ENCODE data around the gene CHDH. TPM values are rescaled to one million over a fixed set of nuclear protein-coding genes. Genes with fewer than 3 reads are reported as not detected.
A peak's percentile ranks its signal among the peaks of the same experiment; 100 is the strongest.

Gene CHDH
- total and polyA plus RNA-seq, 9 donors, result 0.85 to 7.0 (median 4.1) TPM

GRCh38 chr3:53823956-53824657 is 22.1 kb downstream of the CHDH start:
- DNase-seq, result no peak
- no peak for TF ChIP-seq POLR2A (IDR thresholded peaks at IDR 0.05)
- no peak for TF ChIP-seq EP300 (IDR thresholded peaks at IDR 0.05)
- no peak for TF ChIP-seq CTCF (IDR thresholded peaks at IDR 0.05)
- Histone ChIP-seq H3K27me3 (no peaks in the 10 kb centered on the region), H3K27ac (no peak overlapping the region), H3K4me3 (no peak overlapping the region), H3K9me3 (no peaks in the 10 kb centered on the region), H3K4me1 (ENCODE audit: insufficient read depth) (no peaks in the 10 kb centered on the region), H3K36me3 (no peaks in the 10 kb centered on the region)
- intact Hi-C loops (cut with DNase I), result no loop called here
- 64 to 70% (median 68%) methylated on average over 10 of the region's 10 CpGs for WGBS, 3 donors

GRCh38 chr3:53823026-53823955 is 22.9 kb downstream of the CHDH start:
- TF ChIP-seq CTCF (IDR thresholded peaks at IDR 0.05) (no peak), POLR2A (IDR thresholded peaks at IDR 0.05) (no peak), EP300 (IDR thresholded peaks at IDR 0.05) (no peak)
- Histone ChIP-seq H3K4me3 (no peak overlapping the region), H3K9me3 (no peaks in the 10 kb centered on the region), H3K27me3 (no peaks in the 10 kb centered on the region), H3K27ac (no peak overlapping the region), H3K36me3 (no peaks in the 10 kb centered on the region), H3K4me1 (ENCODE audit: insufficient read depth) (no peaks in the 10 kb centered on the region)
- DNase-seq, result peak in 3 of 5 donors; percentile 8 to 17 (median 8)
- WGBS, 3 donors, result 95% methylated on average over 56 to 67 of the region's 67 CpGs
- intact Hi-C loops (cut with DNase I), result no loop called here

DNA sequence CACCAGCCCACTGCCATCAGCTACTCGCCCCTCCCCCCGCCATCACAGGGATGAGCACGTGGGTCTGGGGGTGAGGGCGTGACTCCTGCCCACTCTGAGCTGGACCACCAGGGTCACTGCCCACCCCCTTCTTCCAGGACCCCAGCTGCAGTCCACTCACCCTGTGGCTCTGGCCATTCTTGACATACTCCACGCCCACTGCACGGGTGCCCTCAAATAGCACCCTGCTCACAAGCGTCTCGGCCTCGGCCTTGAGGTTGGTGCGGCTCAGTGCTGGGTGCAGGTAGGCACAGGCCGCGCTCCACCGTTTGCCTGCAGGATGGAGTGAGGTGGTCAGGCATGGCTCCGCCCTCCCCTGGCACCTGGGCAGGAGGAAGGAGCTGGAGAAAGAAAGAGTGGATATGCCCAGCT is 23.9 kb downstream of the CHDH start:
- intact Hi-C loops (cut with DNase I), result no loop called here
- no peak overlapping the region for H3K27ac ChIP-seq
- 84 to 88% (median 85%) methylated on average over 14 of the region's 14 CpGs for WGBS, 3 donors
- DNase-seq, result peak in 1 of 5 donors; percentile 9
- no peak for TF ChIP-seq CTCF (IDR thresholded peaks at IDR 0.05)
- TF ChIP-seq POLR2A (IDR thresholded peaks at IDR 0.05), result no peak
- TF ChIP-seq EP300 (IDR thresholded peaks at IDR 0.05), result no peak
- H3K4me1 ChIP-seq (ENCODE audit: insufficient read depth), result no peaks in the 10 kb centered on the region
- H3K9me3 ChIP-seq, result no peaks in the 10 kb centered on the region
- no peak overlapping the region for H3K4me3 ChIP-seq
- no peaks in the 10 kb centered on the region for H3K36me3 ChIP-seq
- H3K27me3 ChIP-seq, result no peaks in the 10 kb centered on the region

DNA sequence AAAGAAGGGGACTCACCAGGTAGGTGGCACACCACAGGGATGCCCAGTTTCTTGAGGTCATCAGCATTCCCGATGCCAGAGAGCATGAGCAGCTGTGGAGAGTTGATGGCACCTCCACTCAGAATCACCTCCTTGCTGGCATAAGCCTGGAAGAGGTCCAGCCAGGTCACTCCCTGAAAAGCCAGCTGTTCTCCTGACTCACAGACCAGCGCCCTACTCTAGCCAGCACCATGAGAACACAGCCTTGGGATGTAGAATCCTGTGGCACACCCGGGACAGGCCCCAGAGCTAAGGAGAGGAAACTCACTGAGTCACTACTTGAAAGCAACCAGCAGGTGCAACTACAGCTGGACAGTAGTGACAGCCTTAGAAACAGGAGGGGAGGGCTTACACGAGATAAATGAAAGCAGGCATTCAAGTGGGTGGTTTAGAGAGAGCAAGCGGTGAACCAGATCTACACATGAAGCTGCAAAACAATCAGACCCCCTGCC is 24.5 kb downstream of the CHDH start:
- H3K27ac ChIP-seq, result no peak overlapping the region
- no peak for TF ChIP-seq POLR2A (IDR thresholded peaks at IDR 0.05)
- no peak for DNase-seq

More for the DNA sequence above, 24.5 kb downstream of the CHDH start:
- Histone ChIP-seq H3K4me1 (ENCODE audit: insufficient read depth) (no peaks in the 10 kb centered on the region), H3K4me3 (no peak overlapping the region), H3K9me3 (no peaks in the 10 kb centered on the region), H3K27me3 (no peaks in the 10 kb centered on the region), H3K36me3 (no peaks in the 10 kb centered on the region)
- WGBS, 3 donors, result 60 to 76% (median 65%) methylated on average over 5 of the region's 5 CpGs
- intact Hi-C loops (cut with DNase I), result no loop called here
